NK-92 (cell line): ENCODE data around the gene TSEN34.
"Not testable (repeated sequence)": the region's sequence is repeated elsewhere in the genome, so short reads cannot be mapped to it uniquely, and the experiment has no call there.

Source experiments
- DNase-seq: peaks from one replicate; lab custom pipeline; 2025; ENCODE audit not compliant: unreplicated experiment; lab: John Stamatoyannopoulos, UW

TSEN34 gene

DNA sequence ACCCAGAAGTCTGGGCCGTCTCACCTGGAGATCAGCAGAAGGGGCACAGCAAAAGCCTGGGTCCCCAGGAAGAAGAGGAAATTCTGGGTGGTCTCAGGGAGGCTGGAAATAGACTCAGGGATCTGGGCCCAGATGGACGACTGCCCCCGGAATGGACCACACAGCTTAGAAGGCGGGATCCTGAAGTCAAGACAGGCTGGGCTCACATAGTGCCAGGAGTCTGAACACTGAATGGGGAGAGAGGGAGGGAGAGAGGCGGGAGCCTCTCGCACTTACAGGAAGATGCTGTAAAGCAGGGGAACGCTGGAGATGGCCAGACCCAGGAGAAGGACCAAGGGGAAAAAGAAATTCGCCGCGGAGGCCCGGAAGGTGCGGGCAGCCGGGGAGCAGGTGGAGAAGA lies 30.3 kb upstream of the TSEN34 start:
- DNase-seq: no peak

DNA sequence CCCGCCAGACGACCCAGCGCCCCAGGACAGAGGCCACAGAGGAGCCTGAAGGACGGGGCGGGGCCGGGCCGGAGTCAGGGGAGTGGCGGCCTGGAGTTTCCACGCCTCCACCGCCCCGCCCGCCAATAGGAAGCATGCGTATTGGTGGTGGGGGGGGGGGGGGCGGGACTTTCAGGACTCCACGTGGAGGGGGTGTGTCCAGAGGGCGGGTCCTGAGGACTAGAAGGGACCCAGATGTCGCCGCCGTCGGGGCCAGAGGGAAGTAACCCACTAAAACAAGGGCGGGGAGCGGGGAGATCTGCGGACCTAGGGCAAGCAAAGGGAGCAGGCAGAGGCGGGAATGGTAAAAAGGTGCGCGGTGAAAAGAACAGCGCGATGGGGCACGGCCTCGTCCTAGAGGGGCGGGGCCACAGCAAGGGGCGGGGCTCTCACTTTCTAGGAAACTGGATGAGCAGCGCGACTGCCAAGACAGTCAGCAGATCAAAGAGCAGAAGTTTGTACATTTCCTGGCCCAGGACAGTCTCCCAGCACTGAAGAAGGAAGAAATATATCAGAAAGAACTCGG lies 28.8 kb upstream of the TSEN34 start:
- DNase-seq: no peak

DNA sequence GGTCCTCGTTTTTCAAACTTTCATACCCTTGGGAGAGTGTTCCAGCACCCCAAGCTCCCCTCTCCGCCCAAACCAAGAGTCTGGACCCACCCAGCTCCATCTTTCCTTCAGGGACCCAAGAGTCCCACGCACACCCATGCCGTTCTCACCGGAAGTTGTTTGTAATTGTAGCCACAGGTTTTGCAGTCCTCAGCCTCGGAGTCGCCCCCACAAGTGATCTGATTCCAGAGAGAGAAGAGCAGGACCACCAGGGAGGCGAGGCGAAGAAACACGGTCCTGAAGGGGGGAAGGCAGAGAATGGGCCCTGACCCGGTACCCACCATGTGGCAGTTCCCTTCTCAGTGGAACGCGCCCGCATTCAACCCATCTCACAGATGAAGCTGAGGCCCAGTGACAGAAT lies 28.2 kb upstream of the TSEN34 start:
- DNase-seq: no peak

DNA sequence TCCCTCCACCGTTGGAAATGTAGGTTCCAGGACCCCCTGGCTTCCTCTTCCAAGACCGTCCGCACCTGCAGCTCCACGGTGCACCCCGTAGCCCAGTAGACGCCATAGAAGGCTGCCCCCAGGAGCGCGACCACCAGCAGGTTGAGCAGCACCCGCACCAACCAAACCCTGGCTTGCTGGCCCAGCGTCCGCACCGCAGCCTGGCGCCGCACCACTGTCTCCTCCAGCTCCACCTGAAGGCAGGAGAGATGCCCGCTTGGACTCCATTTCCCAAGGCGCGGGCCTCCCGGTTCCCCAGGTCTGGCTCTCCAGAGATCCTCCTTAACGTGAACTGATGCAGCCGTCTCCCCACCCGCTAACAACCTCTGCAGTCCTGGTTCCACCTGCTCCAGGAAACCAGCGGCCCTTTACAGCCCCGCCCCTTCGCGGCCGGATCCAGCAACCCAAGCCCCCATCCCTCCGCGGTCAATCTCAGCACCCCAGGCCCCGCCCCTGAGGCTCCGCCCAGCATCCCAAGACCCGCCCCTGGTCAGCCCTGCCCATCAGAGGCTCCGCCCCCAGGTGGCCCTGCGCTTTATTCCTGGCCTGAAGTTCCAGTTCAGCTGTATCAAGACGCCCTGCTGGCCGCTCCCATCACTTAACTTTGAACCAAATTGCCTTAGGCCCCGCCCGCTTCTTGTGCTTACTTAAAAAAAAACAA lies 26.6 kb upstream of the TSEN34 start:
- no peak for DNase-seq

DNA sequence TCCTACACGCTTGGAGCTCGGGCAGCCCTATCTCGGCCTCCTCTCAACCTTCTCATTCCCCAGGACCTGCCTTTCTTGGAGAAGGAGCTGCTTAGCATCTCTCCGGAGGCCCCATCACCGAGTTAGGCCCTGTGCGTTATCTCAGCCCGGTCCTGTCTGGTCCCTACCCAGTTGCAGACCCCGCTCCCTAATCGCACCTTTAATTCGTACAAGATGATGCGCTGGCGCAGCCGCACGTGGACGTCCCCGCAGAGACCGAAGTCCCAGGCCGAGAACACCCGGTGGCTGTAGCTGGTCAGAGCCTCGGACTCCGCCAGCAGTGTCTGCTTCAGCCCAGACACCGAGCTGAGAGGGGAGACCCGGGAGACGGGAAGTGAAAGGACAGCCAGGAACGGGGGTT lies 25.9 kb upstream of the TSEN34 start:
- DNase-seq: no peak

DNA sequence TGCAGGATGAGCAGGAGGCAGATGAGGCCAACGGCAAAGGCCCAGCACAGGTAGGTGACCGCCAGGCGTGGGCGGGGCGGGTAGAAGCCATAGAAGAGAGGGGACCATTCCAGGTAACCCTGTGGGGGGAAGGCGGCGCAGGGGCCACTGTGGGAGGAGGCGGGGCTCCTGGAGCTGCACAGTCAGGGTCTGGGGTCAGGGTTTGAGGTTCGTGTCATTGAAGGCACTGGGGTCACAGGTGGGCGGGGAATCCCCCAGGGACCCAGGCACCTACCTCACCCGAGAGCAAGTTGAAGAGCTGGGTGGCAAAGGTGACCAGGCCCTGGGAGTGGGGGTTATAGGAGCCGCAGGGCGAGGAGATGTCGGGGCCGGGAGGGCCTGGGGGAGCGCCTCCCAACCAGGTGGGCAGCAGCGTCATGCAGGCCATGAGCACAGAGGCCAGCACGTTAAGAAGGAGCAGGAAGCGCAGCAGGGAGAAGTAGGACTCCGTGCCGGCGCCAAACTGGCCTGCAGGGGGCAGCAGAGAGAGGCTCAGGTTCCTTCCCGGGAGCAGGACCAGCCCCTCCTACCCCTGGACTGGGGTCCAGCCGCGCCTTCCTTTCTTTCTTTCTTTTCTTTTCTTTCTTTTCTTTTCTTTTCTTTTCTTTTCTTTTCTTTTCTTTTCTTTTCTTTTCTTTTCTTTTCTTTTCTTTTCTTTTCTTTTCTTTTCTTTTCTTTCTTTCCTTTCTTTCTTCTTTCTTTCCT lies 22.8 kb upstream of the TSEN34 start:
- DNase-seq: peak; percentile 16

DNA sequence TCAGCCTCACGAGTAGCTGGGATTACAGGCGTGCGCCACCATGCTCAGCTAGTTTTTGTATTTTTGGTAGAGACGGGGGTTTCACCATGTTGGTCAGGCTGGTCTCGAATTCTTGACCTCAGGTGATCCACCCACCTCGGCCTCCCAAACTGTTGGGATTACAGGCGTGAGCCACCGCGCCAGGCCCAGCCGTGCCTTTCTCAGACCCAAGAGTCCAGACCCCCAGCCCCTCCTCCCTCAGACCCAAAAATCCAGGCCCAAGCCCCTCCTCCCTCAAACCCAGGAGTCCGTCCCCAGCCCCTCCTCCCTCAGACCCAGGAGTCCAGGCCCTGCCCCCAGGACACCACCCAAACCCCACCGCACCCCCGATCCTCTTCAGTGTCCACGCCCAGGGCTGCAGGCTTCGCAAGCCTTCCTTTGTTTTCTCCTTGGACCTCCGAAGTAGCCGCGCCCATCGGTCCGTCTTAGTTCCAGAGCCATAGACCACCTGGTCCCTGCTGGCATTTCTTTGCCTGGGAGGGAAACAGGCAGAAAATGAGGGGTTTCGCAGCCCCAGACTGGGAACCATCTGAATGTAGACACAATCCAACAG lies 21.9 kb upstream of the TSEN34 start:
- DNase-seq: no peak

DNA sequence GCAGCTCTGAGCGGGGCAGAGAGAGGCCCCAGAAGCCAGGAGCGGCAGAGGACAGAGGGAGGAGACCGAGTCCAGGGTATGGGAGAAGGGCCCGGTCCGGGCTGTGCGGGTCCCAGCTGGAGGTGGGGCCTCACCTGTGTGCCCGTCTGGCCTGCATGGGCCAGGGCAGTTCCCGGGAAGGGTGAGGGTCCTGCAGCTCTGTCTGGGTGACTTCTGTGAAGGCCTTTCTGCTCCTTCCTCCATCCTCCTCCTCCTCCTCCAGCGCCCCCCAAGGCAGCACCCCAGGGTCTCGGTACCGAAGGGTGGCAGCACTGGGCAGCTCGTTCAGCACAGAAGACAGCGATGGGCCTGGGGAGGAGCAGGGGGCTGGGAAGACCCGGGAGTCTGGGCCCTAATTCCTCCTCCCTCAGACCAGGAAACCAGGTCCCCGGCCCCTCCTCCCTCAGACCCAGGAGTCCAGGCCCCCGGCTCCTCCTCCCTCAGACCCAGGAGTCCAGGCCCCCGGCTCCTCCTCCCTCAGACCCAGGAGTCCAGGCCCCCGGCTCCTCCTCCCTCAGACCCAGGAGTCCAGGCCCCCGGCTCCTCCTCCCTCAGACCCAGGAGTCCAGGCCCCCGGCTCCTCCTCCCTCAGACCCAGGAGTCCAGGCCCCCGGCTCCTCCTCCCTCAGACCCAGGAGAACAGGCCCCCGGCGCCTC lies 19.2 kb upstream of the TSEN34 start:
- DNase-seq: not testable (repeated sequence)

DNA sequence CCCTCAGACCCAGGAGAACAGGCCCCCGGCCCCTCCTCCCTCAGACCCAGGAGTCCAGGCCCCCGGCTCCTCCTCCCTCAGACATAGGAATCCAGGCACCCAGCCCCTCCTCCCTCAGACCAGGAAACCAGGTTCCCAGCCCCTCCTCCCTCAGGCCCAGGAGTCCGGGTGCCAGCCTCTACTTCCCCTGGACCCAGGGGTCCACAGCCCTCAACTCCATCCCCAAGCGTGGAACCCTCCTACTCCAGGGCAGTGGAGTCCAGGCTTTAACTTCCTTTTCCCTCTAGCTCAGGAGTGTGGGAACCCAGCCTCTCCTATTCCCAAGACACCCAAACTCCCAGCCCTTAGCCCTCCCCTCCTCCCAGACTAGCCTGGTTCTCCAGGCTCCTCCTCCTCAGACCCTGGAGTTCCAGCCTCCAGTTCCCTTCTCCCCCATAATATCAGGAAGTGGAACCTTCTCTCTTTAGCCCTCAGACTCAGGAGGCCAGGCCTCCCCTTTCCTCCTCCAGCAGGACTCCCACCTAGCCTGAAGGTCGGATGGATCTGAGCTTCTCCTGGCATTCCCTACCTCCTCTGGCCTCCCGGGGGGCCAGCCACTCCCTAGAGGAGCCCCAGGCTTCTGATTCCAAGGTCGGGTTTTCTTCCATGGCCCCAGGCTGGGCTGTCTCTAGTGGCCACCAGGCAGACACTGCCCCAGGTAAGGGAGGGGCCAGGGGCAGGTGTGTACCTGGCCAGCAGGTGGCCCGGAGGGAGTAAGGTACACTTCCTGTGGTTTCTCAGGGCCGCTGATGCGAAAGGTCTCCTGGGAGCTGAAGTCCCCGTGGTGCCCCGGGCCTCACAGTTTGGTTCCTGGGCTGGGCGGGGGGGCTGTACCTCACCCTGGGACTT lies 18.4 kb upstream of the TSEN34 start, which contains the start of gene TMC4:
TMC4 (minus strand) TSS at position 690 of the 888 bp plus-strand sequence; CDS start at position 647, 43 bp downstream.
- no peak for DNase-seq

DNA sequence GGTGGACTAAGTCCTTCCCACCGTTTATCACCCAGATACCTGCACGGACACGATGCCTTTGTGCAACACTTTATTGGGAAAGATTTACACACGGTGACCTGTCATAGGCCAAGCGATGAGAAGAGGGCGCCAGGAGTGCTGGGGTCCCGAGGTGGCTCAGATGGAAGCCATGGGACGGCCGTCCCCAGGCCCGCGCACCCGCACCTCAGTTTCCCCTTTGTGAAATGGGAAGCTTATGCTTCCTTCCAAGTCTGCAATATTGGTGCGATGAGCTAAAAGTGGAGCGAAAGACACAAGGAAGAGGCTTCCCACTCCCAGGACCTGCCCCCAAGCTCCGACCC lies 17.8 kb upstream of the TSEN34 start:
- no peak for DNase-seq

DNA sequence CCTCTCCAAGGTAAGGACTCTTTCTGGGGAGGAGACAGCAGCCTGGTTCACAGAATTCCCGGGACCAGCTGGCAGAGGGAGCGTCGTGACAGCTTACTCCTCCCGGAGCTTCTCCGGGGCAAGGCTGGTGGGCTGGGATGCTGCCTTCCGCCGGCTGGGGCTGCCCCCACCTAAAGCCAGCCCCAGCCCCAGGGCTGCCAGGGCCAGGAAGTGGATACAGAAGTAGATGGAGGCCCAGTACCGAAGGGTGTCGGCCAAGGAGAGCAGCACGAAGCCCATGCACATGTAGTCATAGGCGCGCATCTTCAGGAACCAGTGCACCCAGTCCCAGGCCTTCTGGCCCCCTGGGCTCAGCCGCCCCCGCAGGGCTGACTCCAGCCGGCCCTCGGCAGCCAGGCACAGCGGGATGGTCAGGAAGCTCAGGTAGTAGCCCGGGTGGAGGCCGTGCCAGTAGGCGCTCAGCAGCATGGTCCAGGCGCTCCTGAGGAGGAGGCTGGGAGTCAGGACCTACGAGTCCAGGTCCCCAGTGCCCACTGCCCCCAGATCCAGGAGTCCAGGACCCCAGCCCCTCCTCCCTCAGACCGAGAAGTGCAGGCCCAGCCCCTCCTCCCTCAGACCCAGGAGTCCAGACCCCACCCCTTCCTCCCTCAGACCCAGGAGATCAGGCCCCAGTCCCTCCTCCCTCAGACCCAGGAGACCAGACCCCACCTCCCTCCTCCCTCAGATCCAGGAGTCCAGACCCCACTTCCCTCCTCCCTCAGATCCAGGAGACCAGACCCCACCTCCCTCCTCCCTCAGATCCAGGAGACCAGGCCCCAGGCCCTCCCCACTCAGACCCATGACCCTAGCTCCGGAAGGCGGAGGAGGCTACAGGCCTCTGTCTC lies 16.9 kb upstream of the TSEN34 start:
- DNase-seq: no peak

DNA sequence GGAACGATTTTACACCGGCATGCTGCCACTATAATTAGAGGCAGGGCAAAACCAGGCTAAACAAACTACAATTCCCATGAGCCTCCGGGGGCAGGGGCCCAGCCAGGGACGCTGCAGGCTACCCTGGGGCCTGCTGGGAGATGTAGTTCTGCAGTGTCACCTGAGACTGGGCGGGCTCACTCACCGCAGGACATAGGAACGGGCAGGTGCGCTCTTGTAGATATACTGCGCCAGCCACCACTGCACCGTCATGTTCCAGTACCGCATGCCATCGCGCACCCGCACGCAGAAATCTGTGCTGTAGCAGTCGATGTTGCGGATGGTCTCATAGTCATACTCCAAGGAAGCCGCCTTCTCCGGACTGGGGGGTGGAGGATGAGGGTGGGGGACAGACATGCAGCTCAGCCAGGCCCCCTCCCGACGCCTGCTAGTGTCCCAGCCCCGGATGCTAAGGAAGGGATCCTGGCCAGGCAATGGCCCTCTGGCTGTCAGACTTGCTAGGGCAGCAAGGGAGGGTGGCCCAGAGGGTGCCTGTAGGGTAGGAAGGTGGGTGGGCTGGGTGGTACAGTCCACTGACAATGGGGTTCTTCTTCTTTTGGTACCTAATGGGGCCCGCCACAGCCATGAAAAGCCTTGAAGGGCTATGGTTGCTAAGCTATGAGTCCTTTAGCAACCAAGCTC lies 12.4 kb upstream of the TSEN34 start:
- DNase-seq: no peak

DNA sequence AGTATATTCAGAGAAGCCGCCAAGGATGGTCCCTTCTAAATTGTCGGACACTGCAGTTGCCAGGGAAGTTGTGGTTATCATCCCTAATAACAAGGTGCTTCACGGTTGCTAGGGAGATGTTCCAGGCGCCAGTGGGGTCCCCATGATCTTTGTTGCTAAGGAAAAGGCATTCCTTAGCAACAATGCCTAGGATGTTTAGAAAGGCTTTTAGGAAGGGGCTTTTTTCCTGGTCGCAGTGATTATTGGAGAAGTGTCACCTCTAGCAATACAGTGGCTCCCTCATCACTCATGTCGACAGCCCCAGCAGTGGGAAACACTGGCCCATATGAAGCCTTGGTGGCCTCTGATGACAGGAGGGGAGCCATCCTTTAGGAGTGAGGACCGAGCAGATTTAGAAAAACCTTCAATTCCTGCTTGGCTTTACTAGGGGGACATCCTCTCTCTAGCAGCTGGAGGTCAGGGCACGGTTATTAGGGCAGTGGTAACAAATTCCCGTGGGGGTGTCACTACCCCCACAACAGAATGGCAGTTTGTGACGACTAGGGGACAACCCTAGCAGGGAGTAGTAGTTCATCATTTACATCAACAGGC lies 11.8 kb upstream of the TSEN34 start:
- no peak for DNase-seq

DNA sequence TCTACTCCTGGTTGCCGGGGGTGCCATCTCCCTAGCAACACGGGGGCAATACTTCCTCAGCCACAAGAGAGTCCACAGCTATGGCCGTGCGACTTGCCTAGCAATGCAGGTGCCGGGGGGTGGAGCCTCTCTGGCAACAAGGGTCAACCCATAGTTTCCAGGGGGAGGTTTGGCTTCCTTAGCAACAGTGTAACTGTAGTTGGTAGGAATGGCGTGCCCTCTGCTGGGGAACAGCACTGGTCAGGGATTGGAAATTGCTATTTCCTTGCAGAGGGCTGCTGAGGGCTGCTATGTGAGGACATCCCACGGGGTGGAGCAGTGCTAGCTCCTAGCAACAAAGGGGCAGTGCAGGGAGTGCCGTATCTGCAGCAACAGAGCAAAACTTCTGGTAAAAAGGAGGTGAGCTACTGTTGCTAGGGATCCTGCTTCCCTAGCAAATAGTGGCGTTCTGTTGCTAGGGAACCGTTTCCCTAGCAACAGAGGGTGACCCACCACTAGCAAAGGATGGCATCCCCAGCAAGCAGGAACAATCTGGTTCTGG lies 11.1 kb upstream of the TSEN34 start:
- no peak for DNase-seq

DNA sequence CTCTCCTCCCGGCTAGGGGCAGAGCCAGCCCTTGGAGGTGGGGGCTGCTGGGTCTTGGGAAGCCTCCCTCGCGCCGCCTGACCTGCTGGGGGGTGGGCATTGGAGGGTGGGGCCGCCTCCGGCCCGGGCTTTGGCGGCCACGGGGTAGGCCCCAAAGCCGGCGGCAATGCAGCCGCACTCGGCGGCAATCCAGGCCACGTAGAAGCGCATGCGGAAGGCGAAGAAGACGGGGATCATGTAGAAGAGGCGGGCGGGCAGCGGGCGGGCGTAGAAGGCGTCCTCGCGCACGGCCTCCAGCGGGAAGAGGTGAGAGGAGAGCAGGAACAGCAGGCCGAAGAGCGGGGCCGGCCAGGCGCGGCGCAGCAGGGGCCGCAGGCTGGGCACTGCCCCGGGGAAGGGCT lies 10.4 kb upstream of the TSEN34 start:
- DNase-seq: no peak

DNA sequence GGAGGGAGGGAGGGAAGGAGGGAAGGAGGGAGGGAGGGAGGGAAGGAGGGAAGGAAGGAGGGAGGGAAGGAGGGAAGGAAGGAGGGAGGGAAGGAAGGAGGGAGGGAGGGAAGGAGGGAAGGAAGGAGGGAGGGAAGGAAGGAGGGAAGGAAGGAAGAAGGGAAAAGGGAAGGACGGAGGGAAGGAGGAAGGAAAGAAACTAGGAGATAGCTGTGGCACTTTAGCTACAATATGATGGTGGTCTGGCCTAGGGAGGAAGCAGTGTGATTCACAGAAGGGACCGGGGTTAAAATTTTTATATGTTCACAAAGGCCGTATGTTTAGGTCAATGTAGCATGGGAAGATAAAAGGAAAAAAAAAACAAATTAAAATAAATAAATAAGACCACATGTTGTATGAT lies 9.2 kb upstream of the TSEN34 start:
- not testable (repeated sequence) for DNase-seq

DNA sequence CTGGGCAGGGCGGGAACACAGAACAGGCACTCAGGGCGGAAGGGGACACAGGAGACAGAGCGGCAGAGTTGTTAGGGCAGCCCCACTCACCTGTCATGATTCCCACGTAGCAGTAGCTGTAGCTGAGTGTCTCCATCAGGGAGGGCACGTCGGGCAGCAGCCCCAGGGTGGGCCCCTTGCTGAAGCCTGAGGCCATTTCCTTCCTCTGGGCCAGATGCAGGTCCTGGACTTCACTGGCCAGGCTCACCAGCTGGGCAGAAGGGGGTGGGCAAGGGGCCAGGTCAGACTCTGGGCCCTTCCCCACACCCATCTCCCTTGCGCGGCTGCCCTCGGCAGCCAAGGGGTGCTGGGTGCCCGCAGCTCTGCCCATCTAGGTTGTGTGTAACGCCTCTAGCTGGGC lies 7.7 kb upstream of the TSEN34 start:
- DNase-seq: no peak

DNA sequence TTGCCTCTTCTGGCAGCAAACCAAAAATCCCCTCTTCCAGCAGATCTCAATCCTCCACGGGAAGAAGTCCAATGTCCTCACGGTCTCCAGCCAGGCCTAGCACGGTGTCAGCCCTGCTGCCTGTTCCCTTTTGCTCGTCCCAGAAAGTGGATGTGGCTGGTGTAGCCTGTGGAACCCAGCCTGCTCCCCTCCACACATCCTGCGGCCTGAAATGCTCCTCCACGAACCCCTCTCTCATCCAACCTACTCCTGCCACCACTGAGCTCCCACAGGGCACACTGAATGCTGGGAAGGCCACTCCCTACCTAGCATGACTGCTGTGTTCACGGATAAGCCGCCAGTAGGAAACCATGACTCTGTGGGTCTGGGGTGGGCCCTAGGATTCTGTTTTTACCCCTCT lies 4.8 kb upstream of the TSEN34 start:
- no peak for DNase-seq
